Germinal center (tissue), 1 donor: Measurements from ENCODE around the gene CRYBB3.
"Not testable (repeated sequence)": the region's sequence is repeated elsewhere in the genome, so short reads cannot be mapped to it uniquely, and the experiment has no call there.

Source experiments
- DNase-seq: peaks from one replicate; pipeline ENCODE4 v3.0.0; 2012; ENCODE audit warnings: mixed read lengths, low spot score

The CRYBB3 gene

DNA sequence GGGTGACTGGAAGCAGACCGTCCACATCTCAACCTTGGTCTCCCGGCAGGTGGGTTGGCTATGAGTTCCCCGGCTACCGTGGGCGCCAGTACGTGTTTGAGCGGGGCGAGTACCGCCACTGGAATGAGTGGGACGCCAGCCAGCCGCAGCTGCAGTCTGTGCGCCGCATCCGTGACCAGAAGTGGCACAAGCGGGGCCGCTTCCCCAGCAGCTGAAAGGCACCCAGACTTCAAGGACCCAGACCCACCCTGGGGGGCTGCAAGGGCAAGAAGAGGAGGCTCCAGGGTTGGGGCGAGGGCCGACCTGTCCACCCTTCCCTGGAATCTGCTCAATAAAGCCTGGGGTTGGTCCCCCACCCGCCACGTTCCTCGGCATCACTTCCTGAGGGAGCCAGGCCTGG, 7.3 kb downstream of the CRYBB3 start:
- no peak for DNase-seq

DNA sequence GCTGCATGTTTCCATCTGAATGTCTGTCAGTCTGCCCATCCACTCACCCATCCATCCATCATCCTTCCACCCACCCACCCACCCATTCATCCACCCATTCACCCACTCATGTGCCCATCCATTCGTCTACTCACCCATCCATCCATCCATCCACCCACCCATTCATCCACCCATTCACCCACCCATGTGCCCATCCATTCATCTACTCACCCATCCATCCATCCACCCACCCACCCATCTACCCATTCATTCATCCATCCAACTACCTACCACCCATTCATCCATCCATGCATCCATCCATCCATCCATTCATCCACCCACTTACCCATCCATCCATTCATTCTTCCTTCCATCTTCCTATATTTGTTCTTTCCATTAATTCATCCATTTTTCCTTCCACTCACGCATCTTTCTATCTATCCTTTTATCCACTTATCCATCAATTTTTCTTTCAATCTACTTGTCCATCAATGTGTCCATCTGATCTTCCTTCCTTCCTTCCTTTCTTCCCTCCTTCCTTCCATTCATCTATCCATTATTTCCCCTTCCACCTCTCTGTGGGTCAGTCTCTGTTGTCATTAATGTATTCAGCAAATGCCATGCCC, 8.0 kb downstream of the CRYBB3 start:
- DNase-seq = no peak

DNA sequence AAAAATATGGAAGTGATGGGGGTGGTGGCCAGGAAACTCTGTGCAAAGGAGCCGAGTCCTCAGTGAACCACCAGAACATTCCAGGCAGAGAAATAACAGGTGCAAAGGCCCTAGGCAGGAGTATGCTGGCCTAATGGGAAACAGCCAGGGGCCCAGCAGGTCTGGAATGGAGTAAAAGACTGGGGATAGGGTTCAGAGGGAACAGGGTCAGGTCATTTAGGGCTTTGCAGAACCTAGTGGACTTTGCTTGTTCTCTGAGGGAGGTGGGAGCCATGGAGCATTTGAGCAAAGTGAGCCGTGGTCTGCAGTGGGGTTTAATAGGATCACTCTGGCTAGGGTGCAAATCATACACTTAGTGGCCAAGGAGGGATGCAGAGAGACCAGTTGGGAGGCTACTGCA, 8.7 kb downstream of the CRYBB3 start:
- no peak for DNase-seq

DNA sequence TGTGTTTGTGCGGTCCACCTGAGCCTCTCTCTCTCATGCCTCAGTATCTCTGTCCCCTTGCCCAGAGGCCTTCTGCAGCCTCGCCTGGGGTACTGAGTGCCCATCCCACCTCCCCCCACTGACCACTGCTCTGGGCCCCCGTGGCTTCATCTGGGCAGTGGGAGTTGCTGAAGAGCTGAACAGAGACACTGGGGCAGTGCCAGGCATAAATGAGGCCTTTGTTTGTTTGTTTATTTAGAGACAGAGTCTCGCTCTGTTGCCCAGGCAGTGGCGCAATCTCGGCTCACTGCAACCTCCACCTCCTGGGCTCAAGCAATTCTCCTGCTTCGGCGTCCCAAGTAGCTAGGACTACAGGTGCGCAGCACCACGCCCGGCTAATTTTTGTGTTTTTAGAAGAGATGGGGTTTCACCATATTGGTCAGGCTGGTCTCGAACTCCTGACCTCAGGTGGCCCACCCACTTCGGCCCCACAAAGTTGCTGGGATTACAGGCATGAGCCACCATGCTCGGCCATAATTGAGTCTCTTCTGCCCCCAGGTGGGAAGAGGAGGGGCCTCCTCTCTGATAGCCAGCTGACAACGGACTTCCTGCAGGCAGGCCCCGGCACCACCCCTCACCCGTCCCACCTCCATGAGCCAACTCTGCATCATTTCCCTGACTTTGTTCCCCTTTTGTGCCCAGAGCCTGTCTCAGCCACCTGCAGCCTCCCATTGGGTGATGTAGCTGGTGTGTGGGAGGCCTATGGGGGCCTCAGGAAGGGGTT, 9.3 kb downstream of the CRYBB3 start:
- no peak for DNase-seq

DNA sequence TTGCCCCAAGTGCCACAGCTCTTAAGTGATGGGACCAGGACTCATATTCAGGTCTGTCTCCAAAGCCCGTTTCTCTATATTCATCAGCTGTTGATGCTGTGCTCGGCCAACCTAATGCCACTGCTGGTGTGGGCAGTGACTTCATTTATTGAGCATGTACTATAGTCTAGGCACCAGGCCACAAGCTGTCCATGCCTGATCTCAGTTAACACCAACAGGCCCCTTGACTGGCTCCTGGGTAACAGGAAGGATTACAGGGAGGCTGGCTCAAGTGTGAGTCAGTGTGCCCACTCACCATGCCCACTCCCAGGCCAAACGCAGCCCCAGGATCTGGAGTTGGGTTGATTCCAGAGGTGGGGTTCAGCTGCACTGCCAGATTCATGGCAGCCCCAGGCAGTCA, 11.1 kb downstream of the CRYBB3 start:
- no peak for DNase-seq

DNA sequence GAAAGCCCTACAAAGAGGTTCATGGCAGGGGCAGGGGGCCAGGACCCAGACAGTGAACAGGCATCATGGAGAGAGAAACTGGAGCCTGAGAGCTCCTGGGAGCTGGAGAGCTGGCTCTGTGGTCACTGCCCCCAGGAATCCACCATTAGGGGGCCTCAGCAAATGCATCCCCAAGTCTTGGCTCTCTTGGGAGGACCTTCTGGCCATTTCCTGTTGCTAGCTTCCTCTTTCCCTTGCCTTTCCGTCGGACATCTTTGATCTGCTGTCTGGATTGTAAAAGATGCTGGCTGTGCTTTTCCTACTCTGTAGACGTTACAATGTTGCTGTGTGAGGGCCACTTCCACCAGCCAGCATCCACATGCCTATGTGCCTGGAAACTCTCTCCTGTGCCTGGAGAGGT, 12.7 kb downstream of the CRYBB3 start:
- DNase-seq = no peak

DNA sequence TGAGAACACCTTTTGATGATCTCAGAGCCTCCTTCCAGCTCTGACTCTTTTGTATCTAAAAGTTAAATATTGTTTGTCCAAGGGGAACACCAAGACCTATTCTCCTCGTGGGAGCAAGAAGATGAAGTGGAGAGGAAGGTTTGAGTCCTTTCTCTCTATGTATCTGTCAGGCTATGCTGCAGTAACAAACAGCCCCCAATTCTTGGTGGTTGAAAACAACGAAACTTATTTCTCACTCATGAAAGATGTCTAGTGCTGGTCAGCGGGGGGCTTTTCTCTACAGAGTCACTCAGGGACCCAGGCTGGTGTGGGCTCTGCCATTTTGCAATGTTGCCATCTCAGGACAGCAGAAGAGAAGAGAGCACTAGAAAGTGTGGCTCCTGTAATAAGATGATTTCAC, 13.6 kb downstream of the CRYBB3 start:
- DNase-seq = no peak

DNA sequence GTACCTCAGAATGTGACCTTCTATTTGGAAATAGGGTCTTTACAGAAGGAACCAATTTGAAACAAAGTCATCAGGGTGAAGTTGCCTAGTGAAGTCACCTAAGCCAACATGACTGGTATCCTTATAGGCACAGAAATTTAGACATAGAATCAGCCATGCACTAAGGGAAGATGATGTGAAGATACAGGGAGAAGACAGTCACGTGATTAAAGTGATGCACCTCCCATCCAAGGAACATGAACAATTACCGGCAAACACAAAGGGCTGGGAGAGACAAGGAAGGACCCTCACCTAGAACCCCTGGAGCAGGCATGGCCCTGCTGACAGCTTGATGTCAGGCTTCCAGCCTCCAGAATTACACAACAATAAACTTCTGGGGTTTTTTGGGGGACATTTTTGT, 16.6 kb downstream of the CRYBB3 start:
- no peak for DNase-seq

DNA sequence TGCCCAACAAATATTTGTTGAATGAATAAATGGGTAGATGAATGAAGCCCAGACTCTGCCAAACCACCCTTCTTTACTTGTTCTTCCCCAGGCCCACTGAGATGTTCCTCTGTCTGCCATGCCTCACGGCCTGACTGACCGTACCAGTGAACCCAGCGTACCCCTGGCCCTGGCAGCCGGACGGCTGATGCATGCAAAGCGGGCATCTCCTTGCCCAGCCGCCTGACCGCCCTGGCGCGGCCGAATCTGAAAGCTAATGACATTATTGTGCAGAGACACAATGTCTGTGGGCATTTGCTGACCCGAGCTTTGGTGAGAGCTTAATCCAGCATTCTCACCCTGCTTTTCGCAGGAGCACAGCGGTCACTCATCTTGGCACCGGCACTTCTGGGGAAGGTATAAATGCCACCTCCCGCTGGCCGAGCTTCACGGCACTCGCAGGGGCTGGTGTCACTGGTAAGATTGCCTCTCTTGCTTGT, 19.6 kb downstream of the CRYBB3 start, which contains the start of gene CRYBB2:
CRYBB2 (plus strand) TSS at position 429 of the 479 bp plus-strand sequence. CDS start 1,791 bp downstream, outside the sequence.
- no peak for DNase-seq

DNA sequence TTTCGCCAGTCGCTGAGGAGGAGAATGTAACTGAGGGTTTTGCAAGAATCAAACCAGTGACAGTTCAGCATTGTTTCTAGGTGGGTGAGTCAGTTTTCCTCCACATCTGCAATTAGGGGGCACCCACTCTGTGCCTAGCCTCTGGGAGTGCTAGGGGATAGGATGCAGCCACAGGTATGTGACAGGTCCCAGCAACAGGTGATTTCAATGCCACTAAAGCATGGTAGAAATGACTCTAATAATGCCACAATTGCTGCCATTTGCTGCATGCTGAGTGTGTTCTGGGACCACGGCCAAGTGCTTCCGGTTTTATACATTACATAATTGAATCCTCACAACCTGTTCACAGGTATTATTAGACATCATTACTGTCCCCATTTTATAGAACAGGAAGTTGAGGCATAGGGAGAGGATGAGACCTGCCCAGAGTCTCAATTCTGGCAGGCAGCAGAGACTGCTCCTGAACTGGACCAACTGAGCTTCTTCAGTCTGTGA, 20.3 kb downstream of the CRYBB3 start:
- no peak for DNase-seq

DNA sequence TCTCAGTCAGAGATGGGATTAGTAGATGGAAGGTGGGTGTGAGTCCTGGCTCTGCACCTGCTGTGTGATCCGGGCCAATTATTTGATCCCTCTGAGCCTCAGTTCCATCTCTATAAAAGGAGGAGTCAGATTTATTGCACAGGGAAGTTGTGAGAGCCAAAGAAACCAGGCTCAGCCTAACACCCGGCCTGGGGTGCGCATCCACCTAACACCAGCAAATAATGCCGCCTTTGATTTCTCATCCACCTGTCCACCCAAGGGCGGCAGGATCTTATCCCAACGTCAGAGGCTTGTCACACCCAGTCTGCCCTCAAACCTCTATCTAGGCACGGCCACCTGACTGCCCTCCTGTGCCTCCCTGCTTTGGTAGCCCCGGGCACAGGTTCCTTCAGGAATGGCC, 22.1 kb downstream of the CRYBB3 start:
- no peak for DNase-seq

DNA sequence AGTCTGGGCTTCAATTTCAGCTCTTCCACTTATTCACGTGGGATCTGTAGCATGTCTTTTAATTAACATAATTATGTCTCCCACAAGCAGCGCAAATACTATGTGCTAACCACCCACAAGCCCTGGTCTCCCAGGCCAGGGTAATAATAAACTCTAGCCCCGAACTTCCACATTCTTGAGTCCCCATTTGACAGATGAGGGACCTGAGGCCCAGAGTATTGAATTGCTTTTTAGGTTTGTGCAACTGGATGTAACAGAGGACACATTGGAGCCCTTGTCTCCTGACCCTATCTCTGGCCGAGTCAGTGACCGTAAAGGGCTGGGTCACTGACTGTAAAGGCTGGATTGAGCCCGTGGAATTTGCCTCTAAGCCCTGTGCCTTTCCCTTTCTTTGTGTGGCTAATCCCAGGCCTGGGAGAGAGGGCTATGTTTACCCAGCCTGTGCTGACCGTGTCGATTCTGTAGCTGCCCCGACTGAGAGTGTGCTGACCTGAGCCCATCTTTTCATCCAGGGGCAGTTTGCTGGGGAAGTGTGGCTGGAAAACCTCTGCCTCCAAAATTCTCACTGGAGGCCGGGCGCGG, 23.7 kb downstream of the CRYBB3 start:
- DNase-seq = no peak

DNA sequence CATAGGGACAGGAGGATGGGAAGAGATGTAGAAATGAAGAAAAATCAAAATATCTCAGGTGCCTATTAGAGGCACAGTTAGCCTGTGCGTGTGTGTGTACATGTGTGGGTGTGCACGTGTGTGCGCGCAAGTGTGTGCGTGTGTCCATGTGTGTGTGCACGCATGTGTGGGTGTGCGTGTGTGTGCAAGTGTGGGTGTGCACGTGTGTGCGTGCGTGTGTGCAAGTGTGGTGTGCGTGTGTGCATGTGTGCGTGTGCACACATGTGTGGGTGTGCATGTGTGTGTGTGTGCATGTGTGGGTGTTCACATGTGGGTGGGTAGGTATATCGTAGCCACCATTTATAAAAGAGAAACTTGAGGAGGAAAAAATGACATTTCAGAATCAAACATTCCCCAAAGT, 29.2 kb downstream of the CRYBB3 start:
- no peak for DNase-seq

DNA sequence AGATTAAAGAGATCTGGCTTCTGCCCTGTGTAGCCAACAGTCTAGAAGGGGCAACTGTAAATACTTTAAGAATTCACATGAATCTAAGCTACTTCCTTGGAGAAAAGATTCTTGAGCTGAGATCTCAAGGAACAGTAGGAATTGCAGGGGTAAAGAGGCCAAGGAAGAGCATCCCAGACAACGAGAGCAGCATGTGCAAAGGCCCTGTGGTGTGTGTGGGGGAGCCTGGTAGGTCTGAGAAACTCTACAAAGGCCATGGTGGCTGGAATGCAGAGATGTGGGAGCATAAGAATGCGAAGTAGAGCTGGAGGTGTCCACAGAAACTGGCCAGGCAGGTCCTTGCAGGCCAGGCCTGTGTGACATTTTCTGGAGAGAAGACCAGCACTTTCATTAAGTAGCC, 31.1 kb downstream of the CRYBB3 start:
- DNase-seq = not testable (repeated sequence)

DNA sequence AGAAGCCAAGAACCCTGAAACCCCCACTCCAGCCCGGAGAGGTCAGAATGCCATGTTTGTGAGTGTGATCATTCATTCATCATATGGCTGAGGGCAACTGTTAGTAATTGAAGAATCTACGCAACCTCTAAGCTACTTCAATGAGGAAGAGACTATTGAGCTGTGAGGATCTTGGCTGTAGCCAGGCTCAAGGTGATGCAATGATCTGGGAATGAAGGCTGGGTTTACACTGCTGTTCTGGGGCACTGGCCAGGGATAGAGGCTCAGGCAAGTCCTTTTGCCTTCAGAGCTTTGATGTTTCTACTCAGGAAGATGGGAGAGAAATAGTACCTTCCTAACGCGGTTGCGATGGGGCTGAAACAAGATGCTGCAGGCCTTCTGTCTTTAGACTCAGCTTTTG, 32.6 kb downstream of the CRYBB3 start:
- DNase-seq = no peak

DNA sequence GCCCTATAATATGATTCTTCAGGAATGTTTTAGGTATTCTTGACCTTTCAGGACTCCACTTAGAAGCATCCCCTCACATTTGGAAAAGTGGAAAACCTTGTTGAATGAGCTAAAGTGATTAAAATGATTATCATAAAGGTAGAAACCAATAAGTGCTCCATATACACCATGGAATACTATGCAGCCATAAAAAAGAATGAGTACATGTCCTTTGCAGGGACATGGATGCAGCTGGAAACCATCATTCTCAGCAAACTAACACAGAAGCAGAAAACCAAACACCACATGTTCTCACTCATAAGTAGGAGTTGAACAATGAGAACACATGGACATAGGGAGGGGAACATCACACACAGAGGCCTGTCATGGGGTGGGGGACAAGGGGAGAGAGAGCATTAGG, 34.0 kb downstream of the CRYBB3 start:
- not testable (repeated sequence) for DNase-seq

DNA sequence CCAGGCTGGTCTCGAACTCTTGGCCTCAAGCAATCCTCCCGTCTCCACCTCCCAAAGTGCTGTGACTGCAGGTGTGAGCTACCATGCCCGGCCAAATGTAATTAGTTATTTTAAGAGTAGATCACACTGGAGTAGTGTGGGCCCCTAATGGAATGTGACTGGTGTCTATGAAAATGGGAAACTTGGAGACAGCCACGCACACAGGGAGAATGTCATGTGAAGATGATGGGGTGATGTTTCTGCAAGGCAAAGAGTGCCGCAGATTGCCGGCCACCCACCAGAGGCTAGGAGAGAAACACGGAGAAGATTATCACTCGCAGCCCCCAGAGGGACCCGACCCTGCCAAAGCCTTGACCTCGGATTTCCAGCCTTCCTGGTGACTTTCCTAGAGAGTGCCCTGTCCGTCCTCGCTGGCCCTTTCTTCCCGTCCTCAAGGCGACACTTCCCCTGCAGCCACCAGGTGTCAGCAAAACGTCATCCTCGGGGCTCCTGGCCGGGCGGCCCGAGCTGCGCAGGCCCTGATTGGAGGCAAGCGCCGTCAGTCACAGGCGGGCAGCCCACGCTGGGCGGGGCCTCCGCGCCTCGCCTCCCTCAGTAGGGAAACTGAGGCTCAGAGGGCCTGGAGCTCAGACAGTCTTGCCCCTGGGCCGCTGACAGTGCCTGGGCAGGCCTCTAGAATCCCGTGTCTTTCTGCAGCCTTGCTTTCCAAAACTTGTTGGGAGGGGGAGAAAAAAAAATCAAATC, 36.1 kb downstream of the CRYBB3 start:
- DNase-seq = peak; percentile 98

DNA sequence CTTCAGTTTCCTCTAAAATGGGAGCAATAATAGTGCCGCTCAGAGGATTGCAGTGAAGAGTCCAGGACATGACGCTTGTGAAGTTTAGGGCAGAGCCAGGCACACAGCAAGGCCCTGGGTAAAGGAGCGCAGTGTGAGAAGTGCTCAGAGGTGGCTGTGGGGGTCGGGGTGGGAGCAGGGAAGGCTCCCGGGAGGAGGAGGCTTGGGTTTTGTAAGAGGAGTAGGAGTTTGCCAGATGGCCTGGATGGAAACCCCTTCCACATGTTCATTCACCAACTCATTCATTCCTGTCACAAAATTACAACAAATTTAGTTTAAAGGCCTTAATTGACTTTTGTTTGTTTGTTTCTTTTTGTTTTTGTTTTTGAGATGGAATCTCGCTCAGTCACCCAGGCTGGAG, 36.8 kb downstream of the CRYBB3 start:
- no peak for DNase-seq

DNA sequence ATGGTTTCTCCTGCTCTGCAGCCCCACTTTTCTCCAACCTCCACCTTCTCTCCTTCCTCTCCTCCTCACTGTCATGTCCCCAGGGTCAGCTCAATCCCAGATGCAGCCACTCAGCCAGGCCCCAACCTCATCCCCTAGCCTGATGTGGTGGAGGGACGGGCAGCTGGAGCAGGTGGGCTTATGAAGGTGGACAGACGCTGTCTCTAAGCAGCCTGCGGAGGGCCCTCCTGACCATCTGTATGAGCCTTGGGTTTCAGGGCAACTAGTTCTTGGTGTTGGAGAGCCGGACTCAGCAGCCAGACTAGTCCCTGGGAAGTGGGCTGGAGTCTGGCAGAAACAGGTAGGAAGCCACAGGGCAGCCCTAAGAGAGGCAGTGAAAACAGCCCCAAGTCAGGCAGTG, 37.8 kb downstream of the CRYBB3 start:
- DNase-seq = no peak

DNA sequence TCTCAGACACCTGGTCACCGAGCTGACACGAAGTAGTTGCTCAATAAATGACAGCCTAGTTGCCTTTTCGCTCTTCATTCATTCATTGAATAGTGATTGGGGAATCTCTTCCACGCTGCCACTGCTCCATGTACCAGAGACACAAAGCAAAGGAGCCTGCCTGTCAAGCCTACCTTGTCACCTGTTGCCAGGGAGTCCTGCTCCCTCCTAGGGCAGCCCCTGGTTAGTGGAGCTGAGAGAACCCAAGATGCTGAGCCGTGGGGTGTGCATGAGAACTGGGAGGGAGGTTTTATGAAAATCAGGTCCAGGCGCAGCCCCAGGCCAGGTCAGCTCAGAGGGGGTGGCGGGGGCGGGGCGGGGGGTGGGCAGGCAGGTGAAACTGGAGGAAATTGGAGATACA, 38.4 kb downstream of the CRYBB3 start:
- DNase-seq = not testable (repeated sequence)

DNA sequence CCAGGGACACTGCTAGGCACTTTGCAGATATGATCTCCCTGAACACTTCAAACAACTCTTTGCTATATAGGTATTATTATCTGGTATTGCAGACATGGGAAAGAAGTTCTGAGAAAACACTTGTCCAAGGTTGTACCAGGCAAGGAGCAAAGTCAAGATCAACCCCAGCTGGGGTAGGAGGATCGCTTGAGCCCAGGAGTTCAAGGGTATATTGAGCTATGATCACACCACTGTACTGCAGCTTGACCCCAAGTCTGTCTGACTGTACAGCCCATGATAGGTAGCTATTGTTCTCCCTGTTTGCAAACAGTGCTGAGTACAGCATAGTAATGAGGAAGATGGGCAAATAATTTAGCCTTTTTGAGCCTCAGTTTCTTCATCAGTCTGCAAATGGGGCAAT, 55.5 kb downstream of the CRYBB3 start:
- not testable (repeated sequence) for DNase-seq
